Upper lobe of left lung (tissue), 6 donors: Measurements from ENCODE around the gene ATF3. TPM values are rescaled to one million over a fixed set of nuclear protein-coding genes. Genes with fewer than 3 reads are reported as not detected.

Experiments
- ATAC-seq, 2 donors: fragments of 200-7000 bp; cut with Tn5 transposase; one replicate each; pipeline ENCODE4 v1.9.1; 2022; ENCODE audit warnings: mild to moderate bottlenecking in 2 of 2, moderate library complexity in 2 of 2; ENCODE audit not compliant: low FRiP score in 2 of 2
- DNase-seq, 2 donors: peaks; one replicate each; pipeline ENCODE4 v3.0.0-alpha.2; 2019 to 2020
- H3K27ac ChIP-seq, 4 donors: fragments of 200-600 bp; sonication (generic); one replicate each; pipeline ENCODE4 v1.5.1; 2016 to 2019
- H3K27me3 ChIP-seq, 4 donors: fragments of 200-600 bp; sonication (generic); one replicate each; pipeline ENCODE4 v1.5.1; 2017 to 2019
- H3K36me3 ChIP-seq, 4 donors: fragments of 200-600 bp; sonication (generic); one replicate each; pipeline ENCODE4 v1.5.1; 2016 to 2019
- H3K4me1 ChIP-seq, 4 donors: fragments of 200-600 bp; sonication (generic); one replicate each; pipeline ENCODE4 v1.5.1; 2018 to 2019
- H3K4me3 ChIP-seq, 4 donors: fragments of 200-600 bp; sonication (generic); one replicate each; pipeline ENCODE4 v1.5.1; 2017 to 2019; ENCODE audit warnings: mild to moderate bottlenecking in 2 of 4, moderate library complexity in 1 of 4
- H3K9me3 ChIP-seq, 4 donors: fragments of 200-600 bp; sonication (generic); one replicate each; pipeline ENCODE4 v1.5.1; 2018 to 2019
- CTCF ChIP-seq, 6 experiments: fragments of 450-650 bp in 4 of 6; fragments of 200-600 bp in 2 of 6; sonication (generic) in 2 of 6; IDR thresholded peaks; one replicate each; pipeline ENCODE4 v1.5.1; 2016 to 2019; ENCODE audit warnings: antibody characterized with exemption in 6 of 6
- EP300 ChIP-seq, 4 donors: sonication (generic); formaldehyde crosslinking; IDR thresholded peaks; one replicate each; pipeline ENCODE4 v1.5.1; 2017; ENCODE audit warnings: antibody characterized with exemption in 4 of 4, control low read depth in 2 of 4
- POLR2A ChIP-seq, 4 donors: fragments of 450-650 bp; IDR thresholded peaks; one replicate each; pipeline ENCODE4 v1.5.1; 2016 to 2017; ENCODE audit warnings: antibody characterized with exemption in 4 of 4, mild to moderate bottlenecking in 2 of 4
- POLR2AphosphoS5 ChIP-seq, 2 donors: sonication (generic); formaldehyde crosslinking; IDR thresholded peaks; one replicate each; pipeline ENCODE4 v1.5.1; 2017; ENCODE audit warnings: antibody characterized with exemption in 2 of 2
- WGBS, 2 donors: methylation state at CpG; one replicate each; pipeline ENCODE4 v1.1.5; 2017 to 2018; 5-methylcytosine and 5-hydroxymethylcytosine counted together
- total RNA-seq, 6 donors: library from RNA; depleted of rRNA in 4 of 6; stranded (reverse); fragments of >200 nt in 4 of 6; gene quantifications; one replicate each; pipeline versions ENCODE4 v1.1.0 to v1.2.1, GENCODE V29; 2016 to 2021
- donor health status: DM: no; HTN: no; CAD: no; lungs with moderate emphysema.
- donor health status: DM: no; HTN: yes; CAD: no; lungs with severe emphysema.

ATF3 gene
- total RNA-seq, 6 donors from 2014 or later = 7.3 to 69.3 (median 21.2) TPM

- WGBS, 2 donors = 83 to 96% methylated on average over 6 of the region's 6 CpGs
- Histone ChIP-seq H3K27ac (no peak overlapping the region), H3K27me3 (no peaks in the 10 kb centered on the region), H3K9me3 (no peaks in the 10 kb centered on the region), H3K4me3 (no peak overlapping the region), H3K4me1 (no peaks in the 10 kb centered on the region), H3K36me3 (no peaks in the 10 kb centered on the region)
- DNase-seq (peak in 1 of 2 donors; percentile 30), ATAC-seq (no peak)
- TF ChIP-seq POLR2AphosphoS5 (IDR thresholded peaks at IDR 0.05) (no peak), POLR2A (IDR thresholded peaks at IDR 0.05) (no peak), CTCF (IDR thresholded peaks at IDR 0.05) (no peak), EP300 (IDR thresholded peaks at IDR 0.05) (no peak)
Observed at GRCh38 chr1:212585210-212585609, 23.4 kb upstream of the ATF3 start.

GRCh38 chr1:212586206-212587015, 22.1 kb upstream of the ATF3 start:
- H3K27me3 ChIP-seq = no peaks in the 10 kb centered on the region

GRCh38 chr1:212587016-212587887, 21.3 kb upstream of the ATF3 start:
- Histone ChIP-seq H3K36me3 (no peaks in the 10 kb centered on the region), H3K27ac (no peak overlapping the region), H3K27me3 (no peaks in the 10 kb centered on the region), H3K9me3 (no peaks in the 10 kb centered on the region), H3K4me3 (no peak overlapping the region), H3K4me1 (no peaks in the 10 kb centered on the region)
- TF ChIP-seq EP300 (IDR thresholded peaks at IDR 0.05) (no peak), POLR2A (IDR thresholded peaks at IDR 0.05) (no peak), CTCF (IDR thresholded peaks at IDR 0.05) (no peak), POLR2AphosphoS5 (IDR thresholded peaks at IDR 0.05) (no peak)
- 79 to 83% methylated on average over 11 of the region's 11 CpGs for WGBS, 2 donors
- ATAC-seq (no peak), DNase-seq (no peak)

More at GRCh38 chr1:212586206-212587015, 22.1 kb upstream of the ATF3 start:
- Histone ChIP-seq H3K4me1 (no peaks in the 10 kb centered on the region), H3K4me3 (no peak overlapping the region), H3K36me3 (no peaks in the 10 kb centered on the region), H3K27ac (no peak overlapping the region), H3K9me3 (no peaks in the 10 kb centered on the region)
- TF ChIP-seq CTCF (IDR thresholded peaks at IDR 0.05) = no peak
- no peak for TF ChIP-seq POLR2A (IDR thresholded peaks at IDR 0.05)
- DNase-seq = no peak
- ATAC-seq = no peak
- 80 to 90% methylated on average over 7 of the region's 7 CpGs for WGBS, 2 donors

GRCh38 chr1:212587888-212588510, 20.6 kb upstream of the ATF3 start:
- no peaks in the 10 kb centered on the region for H3K4me1 ChIP-seq
- H3K36me3 ChIP-seq = no peaks in the 10 kb centered on the region
- H3K9me3 ChIP-seq = no peaks in the 10 kb centered on the region
- DNase-seq (peak in 1 of 2 donors; percentile 31), ATAC-seq (no peak)
- WGBS, 2 donors = 50 to 57% methylated on average over 13 of the region's 13 CpGs
- H3K27me3 ChIP-seq = no peaks in the 10 kb centered on the region
- TF ChIP-seq POLR2AphosphoS5 (IDR thresholded peaks at IDR 0.05) (no peak), CTCF (IDR thresholded peaks at IDR 0.05) (no peak), POLR2A (IDR thresholded peaks at IDR 0.05) (no peak), EP300 (IDR thresholded peaks at IDR 0.05) (no peak)
- no peak overlapping the region for H3K4me3 ChIP-seq
- H3K27ac ChIP-seq = no peak overlapping the region
